HuH-7 (cell line): Measurements from ENCODE around the gene DAAM2.

Source experiments
- DNase-seq: peaks from one replicate; pipeline ENCODE4 v3.0.0; 2011; ENCODE audit warnings: low spot score

Gene DAAM2

GRCh38 chr6:39848171-39848570 is 56.0 kb downstream of the DAAM2 start:
- DNase-seq, result no peak

GRCh38 chr6:39849228-39849627 is 57.1 kb downstream of the DAAM2 start:
- DNase-seq, result no peak

GRCh38 chr6:39849764-39850163 is 57.6 kb downstream of the DAAM2 start:
- DNase-seq, result no peak

- no peak for DNase-seq
Observed at GRCh38 chr6:39850736-39851297, 58.6 kb downstream of the DAAM2 start.

GRCh38 chr6:39851331-39851730 is 59.2 kb downstream of the DAAM2 start:
- no peak for DNase-seq

GRCh38 chr6:39852324-39852723 is 60.1 kb downstream of the DAAM2 start:
- DNase-seq, result no peak

GRCh38 chr6:39853604-39854003 is 61.4 kb downstream of the DAAM2 start:
- DNase-seq, result no peak

GRCh38 chr6:39855356-39855995 is 63.3 kb downstream of the DAAM2 start:
- DNase-seq, result no peak

GRCh38 chr6:39859025-39859424 is 66.8 kb downstream of the DAAM2 start:
- no peak for DNase-seq

GRCh38 chr6:39861663-39862062 is 69.5 kb downstream of the DAAM2 start:
- no peak for DNase-seq

GRCh38 chr6:39865011-39865888 is 73.1 kb downstream of the DAAM2 start:
- peak; percentile 62 for DNase-seq

- DNase-seq, result no peak
Observed at GRCh38 chr6:39867592-39867991, 75.4 kb downstream of the DAAM2 start.

- DNase-seq, result no peak
Observed at GRCh38 chr6:39870950-39871349, 78.8 kb downstream of the DAAM2 start.

GRCh38 chr6:39873439-39873838 is 81.3 kb downstream of the DAAM2 start:
- no peak for DNase-seq

- DNase-seq, result no peak
Observed at GRCh38 chr6:39876111-39876510, 83.9 kb downstream of the DAAM2 start.

- no peak for DNase-seq
Observed at GRCh38 chr6:39876826-39877225, 84.7 kb downstream of the DAAM2 start.

GRCh38 chr6:39879535-39879934 is 87.4 kb downstream of the DAAM2 start:
- no peak for DNase-seq

- no peak for DNase-seq
Observed at GRCh38 chr6:39880594-39880993, 88.4 kb downstream of the DAAM2 start.

GRCh38 chr6:39881851-39882530 is 89.8 kb downstream of the DAAM2 start:
- DNase-seq, result no peak

- no peak for DNase-seq
Observed at GRCh38 chr6:39882531-39882899, 90.3 kb downstream of the DAAM2 start.

- DNase-seq, result no peak
Observed at GRCh38 chr6:39884696-39885095, 92.5 kb downstream of the DAAM2 start.

- DNase-seq, result no peak
Observed at GRCh38 chr6:39885691-39886090, 93.5 kb downstream of the DAAM2 start.

- DNase-seq, result no peak
Observed at GRCh38 chr6:39886871-39887270, 94.7 kb downstream of the DAAM2 start.
